ENCODE results near the gene WDFY4. TPM values are rescaled to one million over a fixed set of nuclear protein-coding genes. Genes with fewer than 3 reads are reported as not detected.

WDFY4 gene
- total and polyA plus RNA-seq, 2 of the 4 experiments (the other 2 are of a cell fraction) = not detected

- TF ChIP-seq MXI1 (IDR thresholded peaks at IDR 0.05; ENCODE audit: borderline replicate concordance, low read depth, low read length) (no peak), MAZ (IDR thresholded peaks at IDR 0.05; ENCODE audit: borderline replicate concordance, low read depth, low read length) (no peak), RCOR1 (IDR thresholded peaks at IDR 0.05; ENCODE audit: insufficient replicate concordance, low read length) (no peak), BHLHE40 (IDR thresholded peaks at IDR 0.05; ENCODE audit: low read depth, low read length) (no peak), FOS (IDR thresholded peaks at IDR 0.05; ENCODE audit: low read depth, low read length) (no peak)
These were observed 12.6 kb upstream of the WDFY4 start (continued) for GRCh38 chr10:48671914-48672595.

DNA sequence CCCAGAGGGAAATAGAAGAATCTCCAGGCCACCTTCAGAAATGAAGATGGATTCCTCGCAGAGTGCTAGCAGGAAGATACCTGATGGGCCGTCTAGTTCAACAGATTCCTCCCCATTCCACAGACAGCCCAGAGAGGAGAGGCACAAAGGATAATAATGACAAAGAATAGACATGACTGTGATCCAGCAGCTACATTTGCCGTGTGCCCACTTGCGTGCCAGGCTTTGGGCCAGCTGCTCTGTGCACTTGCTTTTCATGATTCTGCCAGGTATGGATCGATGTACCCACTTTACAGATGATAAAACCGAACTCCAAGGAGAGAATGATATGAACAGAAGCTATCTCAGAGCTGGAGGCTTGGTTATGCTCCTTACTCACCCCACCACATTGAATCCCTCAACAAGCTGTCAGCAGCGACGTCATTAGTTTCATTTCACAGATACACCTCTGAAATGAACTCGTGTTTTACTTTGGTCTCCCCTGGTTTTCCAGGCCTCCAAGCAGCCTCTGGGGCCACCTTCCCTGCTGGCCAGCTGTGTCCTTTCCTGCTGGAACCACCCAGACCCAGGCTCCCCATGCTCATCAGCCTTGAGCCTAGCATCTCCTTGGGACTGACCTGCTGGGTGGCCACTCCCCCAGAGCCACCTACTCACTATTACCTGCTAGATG, 11.9 kb upstream of the WDFY4 start:
- in situ Hi-C loops (cut with MboI; ENCODE audit: low sequenced_read_pairs) (no loop called here), intact Hi-C loops (cut with micrococcal nuclease) (no loop called here), dilution Hi-C loops (cut with HindIII; ENCODE audit: low sequenced_read_pairs, unreplicated experiment) (no loop called here)
- peaks cover 14% of the 10 kb centered on the region for H3K27me3 ChIP-seq (ENCODE audit: control insufficient read depth, insufficient read depth, low read length)
- ATAC-seq (ENCODE audit: low read depth) (no peak), DNase-seq (no peak)
- H2BK5ac ChIP-seq (ENCODE audit: low read depth, low read length, poor library complexity, severe bottlenecking) = no peak overlapping the region
- CTCF ChIA-PET = interaction anchor here (0.6 kb wide), 1 partner anchor 17 kb away, joined by 3 read pairs; no protein-coding TSS in a partner anchor
- no peak overlapping the region for H3K27ac ChIP-seq (ENCODE audit: insufficient read depth, low read length)
- H2AFZ ChIP-seq (replicated peaks; ENCODE audit: low read length, poor library complexity) = no peak overlapping the region
- H4K91ac ChIP-seq (ENCODE audit: insufficient read depth, low read depth, low read length) = no peak overlapping the region
- H3K23ac ChIP-seq (ENCODE audit: low read depth, low read length) = no peak overlapping the region
- H2AK5ac ChIP-seq (ENCODE audit: low read depth, low read length) = no peak overlapping the region
- H3K4ac ChIP-seq (ENCODE audit: low read depth, low read length) = no peak overlapping the region
- no peaks in the 10 kb centered on the region for H3K36me3 ChIP-seq (ENCODE audit: control insufficient read depth, insufficient read depth, low read length)
- no peak overlapping the region for H4K5ac ChIP-seq (ENCODE audit: low read depth, low read length)
- H3K9ac ChIP-seq (ENCODE audit: low read depth, low read length) = no peak overlapping the region
- H2BK15ac ChIP-seq (ENCODE audit: low read depth, low read length) = no peak overlapping the region
- H3K79me1 ChIP-seq (ENCODE audit: low read depth in 1 of 2, low read length in 2 of 2) = no peaks in the 10 kb centered on the region
- no peaks in the 10 kb centered on the region for H3K4me1 ChIP-seq (ENCODE audit: control insufficient read depth, insufficient read depth, low read length)
- H3K56ac ChIP-seq (ENCODE audit: extremely low read depth, insufficient read depth, low read length) = no peak overlapping the region
- H2AK9ac ChIP-seq (replicated peaks; ENCODE audit: low read depth, low read length, poor library complexity) = no peak overlapping the region
- H2BK120ac ChIP-seq (ENCODE audit: low read depth, low read length) = no peak overlapping the region
- H2BK20ac ChIP-seq (ENCODE audit: low read depth, low read length) = no peak overlapping the region
- no peak overlapping the region for H4K8ac ChIP-seq (ENCODE audit: low read depth in 2 of 2, low read length in 2 of 2)
- 66% methylated on average over 7 of the region's 9 CpGs; no CpG with 5 or more reads in 1 of the 2 experiments for WGBS, 2 experiments (ENCODE audit: extremely low coverage in 2 of 2, insufficient read length in 1 of 2)
- H3K18ac ChIP-seq (ENCODE audit: low read depth, low read length) = no peak overlapping the region
- BruUV-seq (replicated peaks) = no TSS peak
- no peak overlapping the region for H3K14ac ChIP-seq (replicated peaks; ENCODE audit: low read depth, low read length)
- H3K9me1 ChIP-seq (ENCODE audit: insufficient read depth, low read length) = no peaks in the 10 kb centered on the region
- POLR2A ChIA-PET (ENCODE audit: unreplicated experiment) = no interaction called here
- no peaks in the 10 kb centered on the region for H4K20me1 ChIP-seq (ENCODE audit: insufficient read depth, low read length)
- H3K9me3 ChIP-seq (ENCODE audit: control insufficient read depth, insufficient read depth, low read length) = peaks cover under 1% of the 10 kb centered on the region; the same call in 1 of the 2 replicates
- H3K4me2 ChIP-seq (ENCODE audit: low read depth, low read length) = no peak overlapping the region
- no peak overlapping the region for H3K4me3 ChIP-seq (ENCODE audit: insufficient read depth, low read depth, low read length)
- TF ChIP-seq RCOR1 (IDR thresholded peaks at IDR 0.05; ENCODE audit: insufficient replicate concordance, low read length) = no peak
- TF ChIP-seq USF2 (IDR thresholded peaks at IDR 0.05; ENCODE audit: low read depth, low read length) = no peak
- no peak for TF ChIP-seq MAFK (IDR thresholded peaks at IDR 0.05; ENCODE audit: low read depth, low read length)
- TF ChIP-seq POLR2A (IDR thresholded peaks at IDR 0.05; ENCODE audit: low read depth, low read length) = no peak
- TF ChIP-seq FOS (IDR thresholded peaks at IDR 0.05; ENCODE audit: low read depth, low read length) = no peak
- no peak for TF ChIP-seq CEBPB (IDR thresholded peaks at IDR 0.05; ENCODE audit: low read depth, low read length)
- no peak for TF ChIP-seq CHD1 (IDR thresholded peaks at IDR 0.05; ENCODE audit: low read depth, low read length)
- TF ChIP-seq ELK1 (IDR thresholded peaks at IDR 0.05; ENCODE audit: borderline replicate concordance, low read depth, low read length) = no peak
- no peak for TF ChIP-seq BHLHE40 (IDR thresholded peaks at IDR 0.05; ENCODE audit: low read depth, low read length)

Measured in IMR-90 (cell line).